ENCODE results near the gene LTBP2.

Gene LTBP2

DNA sequence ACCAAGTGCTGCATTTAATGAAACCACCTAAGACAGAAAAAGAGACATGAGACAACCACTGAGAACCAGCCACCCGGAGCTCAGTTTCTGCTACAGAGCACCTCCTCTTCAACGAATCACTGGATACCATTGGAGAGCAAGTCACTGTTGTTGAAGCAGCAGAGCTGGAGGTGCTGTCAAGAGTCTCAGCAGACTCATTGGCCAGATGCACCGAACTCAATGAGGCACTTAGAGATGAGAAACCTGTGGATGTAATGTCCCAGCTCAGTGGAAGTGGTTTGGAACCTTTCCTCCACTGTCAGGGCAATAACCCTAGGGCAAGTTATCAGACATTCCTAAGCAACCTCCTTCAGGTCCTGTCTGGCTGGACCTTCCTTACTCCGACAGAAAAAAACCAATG is 132.0 kb downstream of the LTBP2 start:
- no peak overlapping the region for H3K4me3 ChIP-seq (ENCODE audit: low read length)
- peaks cover 41% of the 10 kb centered on the region for H3K36me3 ChIP-seq (ENCODE audit: insufficient read depth, low read length)
- H3K9me3 ChIP-seq (ENCODE audit: low read length), result no peaks in the 10 kb centered on the region
- H3K4me1 ChIP-seq (ENCODE audit: insufficient read depth, low read length), result peaks cover 20% of the 10 kb centered on the region
- H2AFZ ChIP-seq (ENCODE audit: low read depth, low read length), result no peak overlapping the region
- H3K27me3 ChIP-seq (ENCODE audit: insufficient read depth, low read length), result no peaks in the 10 kb centered on the region

DNA sequence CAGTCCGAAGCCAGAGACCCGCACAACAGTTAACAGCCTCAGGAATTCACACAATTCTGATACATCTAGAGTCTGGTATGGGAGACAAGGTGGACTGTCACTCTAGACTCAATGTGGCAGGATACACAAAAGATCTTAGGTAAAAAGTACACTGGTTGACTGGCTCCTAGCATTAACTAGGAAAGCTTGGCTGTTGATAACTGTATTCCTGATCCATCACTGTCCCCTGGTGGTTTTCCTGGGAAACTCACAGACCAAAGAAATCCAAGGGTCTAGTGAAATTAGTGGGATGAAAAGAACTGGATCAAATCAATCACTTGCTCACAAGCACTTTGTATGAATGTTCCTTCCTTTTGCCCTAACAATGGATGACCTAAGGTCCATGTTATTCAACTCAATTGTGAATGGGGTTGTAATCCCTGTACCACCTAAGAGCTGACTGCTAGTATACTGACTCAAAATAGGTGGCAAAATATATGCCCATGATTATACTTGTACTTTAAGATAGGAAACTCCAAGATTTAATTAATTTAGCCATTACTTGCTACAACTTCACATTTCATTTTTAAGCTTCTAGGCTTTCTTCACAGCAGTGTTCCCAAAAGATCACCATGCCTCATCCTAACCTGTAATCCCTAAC is 132.9 kb downstream of the LTBP2 start:
- Histone ChIP-seq H3K36me3 (ENCODE audit: insufficient read depth, low read length) (peaks cover 39% of the 10 kb centered on the region), H3K27me3 (ENCODE audit: insufficient read depth, low read length) (no peaks in the 10 kb centered on the region), H3K4me3 (ENCODE audit: low read length) (no peak overlapping the region), H3K4me1 (ENCODE audit: insufficient read depth, low read length) (peaks cover 20% of the 10 kb centered on the region), H2AFZ (ENCODE audit: low read depth, low read length) (no peak overlapping the region), H3K9me3 (ENCODE audit: low read length) (no peaks in the 10 kb centered on the region)

DNA sequence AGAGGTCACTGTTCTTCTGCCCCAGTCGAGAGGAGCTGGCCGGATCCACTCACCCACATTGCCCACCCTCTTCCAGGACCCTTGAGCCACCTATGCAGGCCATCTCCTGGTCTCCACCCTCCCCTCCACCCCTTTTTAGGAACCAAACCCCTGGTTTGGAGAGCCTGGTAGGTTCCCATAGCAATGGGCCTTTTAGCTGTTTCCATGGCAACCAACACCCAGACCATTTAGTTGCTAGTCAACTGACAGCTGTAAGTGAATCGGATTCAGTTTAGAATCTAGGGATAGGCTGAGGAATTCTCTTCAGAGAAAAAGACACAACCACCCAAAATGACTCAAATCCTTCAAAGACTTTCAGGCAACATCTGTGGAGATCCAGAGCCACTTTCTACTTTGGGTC is 135.4 kb downstream of the LTBP2 start:
- H2AFZ ChIP-seq (ENCODE audit: low read depth, low read length), result no peak overlapping the region
- no peaks in the 10 kb centered on the region for H3K27me3 ChIP-seq (ENCODE audit: insufficient read depth, low read length)
- no peak overlapping the region for H3K4me3 ChIP-seq (ENCODE audit: low read length)
- peaks cover 20% of the 10 kb centered on the region for H3K4me1 ChIP-seq (ENCODE audit: insufficient read depth, low read length)
- peaks cover 23% of the 10 kb centered on the region for H3K36me3 ChIP-seq (ENCODE audit: insufficient read depth, low read length)
- no peaks in the 10 kb centered on the region for H3K9me3 ChIP-seq (ENCODE audit: low read length)

DNA sequence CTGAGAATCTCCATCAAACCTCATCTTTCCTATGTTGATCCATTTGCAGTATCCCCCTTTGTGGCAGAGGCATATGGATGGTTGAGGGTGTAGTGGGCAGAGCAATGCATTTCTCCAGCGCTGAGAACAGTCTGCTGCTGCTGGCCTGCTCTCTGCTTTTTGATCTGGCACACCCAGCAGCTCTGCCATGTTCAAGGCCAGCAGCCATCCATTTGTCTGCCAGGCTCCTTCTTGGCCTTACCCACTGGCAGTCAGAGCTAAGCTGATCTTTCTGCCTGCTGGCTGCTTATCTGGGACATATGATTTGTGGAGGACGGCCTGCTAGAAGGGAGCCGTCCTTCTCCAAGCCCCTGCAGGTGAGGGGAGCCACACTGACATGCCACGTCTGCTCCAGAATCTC is 135.9 kb downstream of the LTBP2 start:
- Histone ChIP-seq H3K4me3 (ENCODE audit: low read length) (no peak overlapping the region), H3K9me3 (ENCODE audit: low read length) (no peaks in the 10 kb centered on the region), H3K4me1 (ENCODE audit: insufficient read depth, low read length) (peaks cover 20% of the 10 kb centered on the region), H2AFZ (ENCODE audit: low read depth, low read length) (no peak overlapping the region), H3K27me3 (ENCODE audit: insufficient read depth, low read length) (no peaks in the 10 kb centered on the region), H3K36me3 (ENCODE audit: insufficient read depth, low read length) (peaks cover 18% of the 10 kb centered on the region)

GRCh38 chr14:74475678-74476077 is 136.4 kb downstream of the LTBP2 start:
- peaks cover 14% of the 10 kb centered on the region for H3K36me3 ChIP-seq (ENCODE audit: insufficient read depth, low read length)
- H3K4me3 ChIP-seq (ENCODE audit: low read length), result no peak overlapping the region
- H3K9me3 ChIP-seq (ENCODE audit: low read length), result no peaks in the 10 kb centered on the region
- H3K27me3 ChIP-seq (ENCODE audit: insufficient read depth, low read length), result no peaks in the 10 kb centered on the region
- no peak overlapping the region for H2AFZ ChIP-seq (ENCODE audit: low read depth, low read length)
- H3K4me1 ChIP-seq (ENCODE audit: insufficient read depth, low read length), result peaks cover 20% of the 10 kb centered on the region

DNA sequence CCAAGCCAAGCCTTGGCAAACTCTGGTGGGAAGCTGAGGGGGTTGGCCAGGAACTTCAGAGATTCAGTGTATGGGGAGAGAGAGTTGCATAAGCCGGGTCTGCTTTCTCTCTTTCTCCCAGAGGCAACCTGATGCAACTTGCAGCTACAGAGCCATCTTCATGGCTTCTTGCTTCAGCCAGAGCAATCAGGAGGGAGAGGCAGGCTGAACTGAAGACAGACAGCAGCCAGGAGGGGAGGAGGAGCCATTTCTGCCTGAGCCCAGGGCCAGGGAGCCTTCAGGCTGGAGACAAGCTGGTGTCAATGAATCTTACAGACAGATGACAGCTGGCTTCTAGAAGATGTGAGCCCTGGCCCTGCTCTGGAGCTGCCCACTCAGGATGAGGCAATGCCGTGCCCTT is 137.7 kb downstream of the LTBP2 start:
- Histone ChIP-seq H3K36me3 (ENCODE audit: insufficient read depth, low read length) (peaks cover 14% of the 10 kb centered on the region), H2AFZ (ENCODE audit: low read depth, low read length) (no peak overlapping the region), H3K27me3 (ENCODE audit: insufficient read depth, low read length) (no peaks in the 10 kb centered on the region), H3K4me1 (ENCODE audit: insufficient read depth, low read length) (peaks cover 20% of the 10 kb centered on the region), H3K9me3 (ENCODE audit: low read length) (no peaks in the 10 kb centered on the region), H3K4me3 (ENCODE audit: low read length) (no peak overlapping the region)

DNA sequence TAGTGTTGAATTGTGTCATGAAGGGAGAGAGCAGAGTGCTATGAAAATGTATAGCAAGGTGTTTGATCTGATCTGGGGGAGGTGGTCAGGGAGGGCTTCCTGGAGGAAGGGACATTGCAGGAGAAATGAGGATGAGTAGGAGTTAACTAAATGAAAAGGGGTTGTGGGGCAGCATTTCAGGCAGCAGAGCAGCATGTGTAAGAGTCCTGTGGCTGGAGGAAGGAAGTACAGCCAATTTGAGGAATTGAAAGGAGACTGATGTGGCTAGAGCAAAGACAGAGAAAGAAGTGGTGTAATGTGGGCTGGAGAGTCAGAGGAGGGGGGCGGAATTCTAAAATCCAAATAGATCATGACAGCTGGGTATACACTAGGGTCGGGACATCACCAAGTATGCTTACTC is 139.4 kb downstream of the LTBP2 start:
- no peaks in the 10 kb centered on the region for H3K9me3 ChIP-seq (ENCODE audit: low read length)
- peaks cover 14% of the 10 kb centered on the region for H3K36me3 ChIP-seq (ENCODE audit: insufficient read depth, low read length)
- H2AFZ ChIP-seq (ENCODE audit: low read depth, low read length), result no peak overlapping the region
- no peak overlapping the region for H3K4me3 ChIP-seq (ENCODE audit: low read length)
- no peaks in the 10 kb centered on the region for H3K27me3 ChIP-seq (ENCODE audit: insufficient read depth, low read length)
- H3K4me1 ChIP-seq (ENCODE audit: insufficient read depth, low read length), result peaks cover 15% of the 10 kb centered on the region

DNA sequence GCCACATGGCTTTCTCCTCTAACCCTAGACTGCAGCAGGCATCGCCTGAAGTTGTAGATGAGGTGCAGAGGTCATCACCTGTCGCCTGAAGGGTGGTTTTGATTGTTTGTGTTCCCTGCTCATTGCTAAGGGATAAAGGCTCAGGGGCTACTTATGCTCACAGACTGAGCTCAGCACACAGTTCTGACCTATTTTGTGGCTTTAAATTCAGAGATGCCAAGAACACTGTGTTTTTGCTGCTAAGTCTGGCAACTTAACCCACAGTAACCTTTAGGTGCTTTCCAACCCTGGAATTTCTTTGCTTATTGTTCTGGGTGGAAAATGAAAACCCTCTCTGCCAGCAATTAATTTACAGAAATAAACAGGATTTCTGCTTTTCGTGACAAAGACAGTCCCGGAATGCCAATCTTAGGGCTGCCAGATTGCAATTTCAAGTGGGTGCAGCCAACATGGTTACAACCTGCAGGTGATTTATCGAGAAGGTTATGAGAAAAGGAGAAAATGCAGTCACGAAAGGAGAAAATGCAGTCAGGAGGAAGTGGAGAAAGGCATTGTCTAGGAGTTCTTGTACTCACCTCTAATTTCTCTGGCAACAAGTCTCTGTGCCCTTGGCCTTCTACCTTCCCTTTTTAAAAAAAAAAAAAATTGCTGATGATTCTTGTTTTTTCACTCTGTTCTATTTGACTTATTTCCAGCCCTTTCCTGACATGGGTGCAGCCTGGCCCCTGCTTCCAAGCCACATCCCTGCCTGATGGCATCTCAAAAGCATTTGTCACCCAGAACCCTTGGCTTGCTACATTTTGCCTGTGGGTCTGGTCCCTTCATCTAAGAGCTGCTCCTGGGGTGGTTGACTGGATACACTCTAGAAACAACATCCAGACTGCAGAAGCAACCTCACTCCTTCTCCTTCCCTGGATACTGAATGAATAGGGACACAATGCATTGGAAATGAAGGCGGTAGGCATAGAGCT is 142.2 kb downstream of the LTBP2 start:
- H3K4me3 ChIP-seq (ENCODE audit: low read length), result no peak overlapping the region
- H3K36me3 ChIP-seq (ENCODE audit: insufficient read depth, low read length), result peaks cover 10% of the 10 kb centered on the region
- H3K9me3 ChIP-seq (ENCODE audit: low read length), result no peaks in the 10 kb centered on the region
- no peak overlapping the region for H2AFZ ChIP-seq (ENCODE audit: low read depth, low read length)
- no peaks in the 10 kb centered on the region for H3K4me1 ChIP-seq (ENCODE audit: insufficient read depth, low read length)
- no peaks in the 10 kb centered on the region for H3K27me3 ChIP-seq (ENCODE audit: insufficient read depth, low read length)

DNA sequence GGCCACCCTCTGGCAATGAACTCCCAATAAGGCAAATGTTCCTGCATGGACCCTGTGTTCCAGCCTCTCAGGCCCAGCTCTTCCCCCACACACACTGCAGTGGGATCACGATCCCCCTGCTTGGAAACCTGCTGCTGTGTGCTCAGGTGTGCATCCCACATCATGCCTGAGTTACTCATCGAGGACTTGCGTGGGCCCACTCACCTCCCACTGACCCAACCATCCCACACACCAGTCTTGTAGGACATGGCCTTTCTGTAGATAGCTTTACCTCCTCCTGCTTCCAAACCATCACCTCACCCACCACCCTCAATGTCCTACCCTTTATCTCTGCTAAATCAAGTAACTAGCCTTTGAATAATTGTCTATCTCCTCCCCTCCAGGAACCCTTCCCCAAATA is 143.5 kb downstream of the LTBP2 start:
- H3K27me3 ChIP-seq (ENCODE audit: insufficient read depth, low read length), result no peaks in the 10 kb centered on the region
- no peaks in the 10 kb centered on the region for H3K36me3 ChIP-seq (ENCODE audit: insufficient read depth, low read length)
- H2AFZ ChIP-seq (ENCODE audit: low read depth, low read length), result no peak overlapping the region
- no peaks in the 10 kb centered on the region for H3K9me3 ChIP-seq (ENCODE audit: low read length)
- H3K4me1 ChIP-seq (ENCODE audit: insufficient read depth, low read length), result no peaks in the 10 kb centered on the region
- H3K4me3 ChIP-seq (ENCODE audit: low read length), result no peak overlapping the region

DNA sequence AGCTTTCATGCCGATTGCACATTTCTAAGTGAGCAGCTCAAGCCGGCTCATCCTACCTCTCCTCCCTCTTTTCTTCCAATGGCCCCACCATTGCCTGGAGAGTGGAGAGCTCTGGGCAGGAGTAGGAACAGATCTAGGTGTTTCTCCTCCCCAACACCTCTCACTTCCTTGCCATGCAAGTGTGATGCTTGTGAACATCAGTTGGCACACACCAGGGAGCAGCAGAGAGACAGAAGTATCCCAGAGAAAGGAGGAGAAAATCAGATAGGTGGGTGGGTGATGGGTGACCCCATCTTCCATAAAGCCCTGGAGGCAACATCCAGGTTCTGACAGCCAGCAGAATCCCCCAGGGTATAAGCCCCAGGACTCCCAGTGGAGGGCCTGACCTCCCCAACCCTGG is 146.7 kb downstream of the LTBP2 start:
- Histone ChIP-seq H2AFZ (ENCODE audit: low read depth, low read length) (no peak overlapping the region), H3K4me3 (ENCODE audit: low read length) (no peak overlapping the region)

GRCh38 chr14:74464785-74465184 is 147.3 kb downstream of the LTBP2 start:
- no peaks in the 10 kb centered on the region for H3K36me3 ChIP-seq (ENCODE audit: insufficient read depth, low read length)
- H3K9me3 ChIP-seq (ENCODE audit: low read length), result no peaks in the 10 kb centered on the region
- no peaks in the 10 kb centered on the region for H3K4me1 ChIP-seq (ENCODE audit: insufficient read depth, low read length)
- H2AFZ ChIP-seq (ENCODE audit: low read depth, low read length), result no peak overlapping the region
- H3K27me3 ChIP-seq (ENCODE audit: insufficient read depth, low read length), result no peaks in the 10 kb centered on the region
- H3K4me3 ChIP-seq (ENCODE audit: low read length), result no peak overlapping the region

More for the DNA sequence above, 146.7 kb downstream of the LTBP2 start:
- H3K36me3 ChIP-seq (ENCODE audit: insufficient read depth, low read length), result no peaks in the 10 kb centered on the region
- no peaks in the 10 kb centered on the region for H3K9me3 ChIP-seq (ENCODE audit: low read length)
- no peaks in the 10 kb centered on the region for H3K27me3 ChIP-seq (ENCODE audit: insufficient read depth, low read length)
- no peaks in the 10 kb centered on the region for H3K4me1 ChIP-seq (ENCODE audit: insufficient read depth, low read length)

GRCh38 chr14:74463697-74464096 is 148.3 kb downstream of the LTBP2 start:
- no peak overlapping the region for H2AFZ ChIP-seq (ENCODE audit: low read depth, low read length)
- H3K4me3 ChIP-seq (ENCODE audit: low read length), result no peak overlapping the region
- H3K27me3 ChIP-seq (ENCODE audit: insufficient read depth, low read length), result no peaks in the 10 kb centered on the region
- H3K4me1 ChIP-seq (ENCODE audit: insufficient read depth, low read length), result no peaks in the 10 kb centered on the region
- H3K9me3 ChIP-seq (ENCODE audit: low read length), result no peaks in the 10 kb centered on the region
- H3K36me3 ChIP-seq (ENCODE audit: insufficient read depth, low read length), result no peaks in the 10 kb centered on the region

DNA sequence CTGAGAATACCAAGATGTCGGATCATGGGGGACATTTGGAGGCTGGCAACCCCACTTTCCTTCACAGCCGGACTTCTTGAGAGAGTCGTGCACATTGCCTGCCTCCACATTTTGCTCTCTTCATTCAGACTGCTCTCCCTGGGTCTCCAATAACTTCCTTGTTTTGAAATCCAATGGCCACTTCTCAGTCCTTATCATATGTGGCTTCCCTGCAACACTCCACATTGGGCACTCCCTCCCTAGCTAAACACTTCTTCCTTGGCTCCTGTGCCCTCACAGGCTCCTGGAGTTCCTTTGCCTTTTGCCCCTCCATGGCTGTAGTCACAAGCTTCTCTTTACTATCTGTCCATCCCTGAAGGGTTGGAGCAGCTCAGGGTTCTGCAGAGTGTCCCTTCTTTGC is 149.0 kb downstream of the LTBP2 start:
- Histone ChIP-seq H3K36me3 (ENCODE audit: insufficient read depth, low read length) (no peaks in the 10 kb centered on the region), H3K4me3 (ENCODE audit: low read length) (no peak overlapping the region), H2AFZ (ENCODE audit: low read depth, low read length) (no peak overlapping the region), H3K27me3 (ENCODE audit: insufficient read depth, low read length) (no peaks in the 10 kb centered on the region), H3K4me1 (ENCODE audit: insufficient read depth, low read length) (no peaks in the 10 kb centered on the region), H3K9me3 (ENCODE audit: low read length) (no peaks in the 10 kb centered on the region)
